DOHH2 (cell line): Measurements from ENCODE around the gene GSAP.

Experiments
- CTCF ChIP-seq: fragments of 200-600 bp; sonication (generic); IDR thresholded peaks from one replicate; pipeline ENCODE4 v1.5.1; 2014; ENCODE audit warnings: antibody characterized with exemption, mild to moderate bottlenecking, low read depth, low read length; ENCODE audit not compliant: poor library complexity, severe bottlenecking
- EZH2phosphoT487 ChIP-seq: fragments of 200-600 bp; sonication (generic); IDR thresholded peaks from 2 replicates; pipeline ENCODE4 v1.6.1; 2017; ENCODE audit warnings: borderline replicate concordance, mild to moderate bottlenecking, antibody characterized with exemption, low read length, moderate library complexity, mixed read lengths

- no peak for TF ChIP-seq CTCF
- TF ChIP-seq EZH2phosphoT487, result no peak
Measured at GRCh38 chr7:77310982-77311381, 105.2 kb downstream of the GSAP start.
